Psoas muscle (tissue), 8 donors: Measurements from ENCODE around the gene FAM9A. TPM values are rescaled to one million over a fixed set of nuclear protein-coding genes. Genes with fewer than 3 reads are reported as not detected.

Source experiments
- ATAC-seq, 4 donors: fragments of 200-7000 bp; cut with Tn5 transposase; one replicate each; pipeline ENCODE4 v1.9.1; 2020; ENCODE audit warnings: moderate library complexity in 3 of 4, mild to moderate bottlenecking in 2 of 4
- DNase-seq, 2 donors: peaks; one replicate each; pipeline ENCODE4 v3.0.0-alpha.2; 2020
- H3K27ac ChIP-seq: fragments of 200-600 bp; one replicate; pipeline ENCODE4 v1.8.0; 2022
- H3K27me3 ChIP-seq, 3 donors: fragments of 200-600 bp in 1 of 3; one replicate each; pipeline versions ENCODE4 v1.6.1 to v1.8.0; 2013 to 2022; ENCODE audit warnings: low read length in 2 of 3, mild to moderate bottlenecking in 2 of 3, moderate library complexity in 1 of 3; ENCODE audit not compliant: insufficient read depth in 3 of 3
- H3K36me3 ChIP-seq, 2 donors: fragments of 200-600 bp in 1 of 2; one replicate each; pipeline versions ENCODE4 v1.6.1 to v1.8.0; 2013 to 2022; ENCODE audit warnings: low read depth in 1 of 2, mild to moderate bottlenecking in 1 of 2, moderate library complexity in 1 of 2; ENCODE audit not compliant: insufficient read depth in 1 of 2
- H3K4me1 ChIP-seq: fragments of 200-600 bp; one replicate; pipeline ENCODE4 v1.8.0; 2022
- H3K4me3 ChIP-seq: fragments of 200-600 bp; one replicate; pipeline ENCODE4 v1.8.0; 2022; ENCODE audit warnings: mild to moderate bottlenecking
- H3K9me3 ChIP-seq: fragments of 200-600 bp; one replicate; pipeline ENCODE4 v1.8.0; 2022
- CTCF ChIP-seq: fragments of 200-600 bp; IDR thresholded peaks from one replicate; pipeline ENCODE4 v1.8.0; 2022; ENCODE audit warnings: antibody characterized with exemption
- WGBS, 3 donors: extraction: QIAGEN DNeasy Blood & Tissue Kit; methylation state at CpG; one replicate each; pipeline versions ENCODE4 v1.1.6 to v1.1.7; 2013; 5-methylcytosine and 5-hydroxymethylcytosine counted together
- intact Hi-C, 2 donors: fragments of 100-400 bp; cut with DNase I; formaldehyde crosslinking; loops; one replicate each; pipeline versions ENCODE4 v1.11.0 to v1.14.2; 2022
- polyA plus RNA-seq, 3 donors: library from polyadenylated mRNA; stranded (reverse); fragments of 200-250 nt; gene quantifications; one replicate each; pipeline ENCODE4 v1.2.3, GENCODE V29; 2013
- total RNA-seq, 4 donors: library from RNA; stranded (reverse); fragmentation: NEBNext Ultra II Directional in 2 of 4; extraction: Animal tissue kit (Norgen Biotek cat#: 25700) in 2 of 4; gene quantifications; one replicate each; pipeline versions ENCODE4 v1.2.1 to v1.2.4, GENCODE V29; 2021 to 2023
- donor health status: healthy with polysubstance abuse.
- donor health status: DM: no; HTN: no; CAD: no; lungs with moderate emphysema.
- donor health status: Bipolar disorder and iron deficiency.
- donor health status: healthy.
- donor health status: DM: yes; HTN: yes; CAD: no.
- donor health status: DM: no; HTN: no; CAD: no.
- donor health status: DM: no; HTN: no; CAD: no.
- donor health status: DM: yes; HTN: yes; CAD: no.

The FAM9A gene
- total and polyA plus RNA-seq, 7 donors, result not detected

GRCh38 chrX:8832582-8833378 lies 31.6 kb upstream of the FAM9A start:
- 65 to 88% (median 70%) methylated on average over 4 of the region's 4 CpGs for WGBS, 3 donors
- no peak for TF ChIP-seq CTCF
- H3K4me1 ChIP-seq, result no peaks in the 10 kb centered on the region
- DNase-seq (no peak), ATAC-seq (no peak)
- H3K9me3 ChIP-seq, result no peaks in the 10 kb centered on the region
- intact Hi-C loops, result no loop called here
- peaks cover 0 to 8% (median 0%) of the 10 kb centered on the region in 3 donors for H3K27me3 ChIP-seq
- no peak overlapping the region for H3K4me3 ChIP-seq
- H3K36me3 ChIP-seq, result no peaks in the 10 kb centered on the region
- H3K27ac ChIP-seq, result no peak overlapping the region

GRCh38 chrX:8823698-8824097 lies 22.5 kb upstream of the FAM9A start:
- Histone ChIP-seq H3K4me1 (no peaks in the 10 kb centered on the region), H3K9me3 (no peaks in the 10 kb centered on the region), H3K36me3 (no peaks in the 10 kb centered on the region), H3K4me3 (no peak overlapping the region), H3K27ac (no peak overlapping the region), H3K27me3 (peaks cover 0 to 11% (median 0%) of the 10 kb centered on the region in 3 donors)
- WGBS, 3 donors, result 92 to 100% (median 100%) methylated on average over 1 of the region's 1 CpG
- ATAC-seq (no peak), DNase-seq (no peak)
- intact Hi-C loops, result loop anchor here in 1 of 2 donors (10.0 kb wide), 1 partner anchor 881 kb away; no protein-coding TSS in a partner anchor
- TF ChIP-seq CTCF, result no peak

- Histone ChIP-seq H3K36me3 (no peaks in the 10 kb centered on the region), H3K27ac (no peak overlapping the region), H3K9me3 (no peaks in the 10 kb centered on the region), H3K27me3 (peaks cover 0 to 11% (median 0%) of the 10 kb centered on the region in 3 donors), H3K4me1 (no peaks in the 10 kb centered on the region), H3K4me3 (no peak overlapping the region)
- ATAC-seq (no peak), DNase-seq (no peak)
- intact Hi-C loops, result loop anchor here in 1 of 2 donors (10.0 kb wide), 1 partner anchor 883 kb away; no protein-coding TSS in a partner anchor
- WGBS, 3 donors, result 85 to 94% (median 93%) methylated on average over 6 of the region's 6 CpGs
- no peak for TF ChIP-seq CTCF
These were observed 20.8 kb upstream of the FAM9A start for GRCh38 chrX:8822002-8822401.

GRCh38 chrX:8820910-8821527 lies 19.8 kb upstream of the FAM9A start:
- WGBS, 3 donors, result 39 to 48% (median 45%) methylated on average over 5 of the region's 5 CpGs
- peaks cover 0 to 8% (median 0%) of the 10 kb centered on the region in 3 donors for H3K27me3 ChIP-seq
- no peaks in the 10 kb centered on the region for H3K9me3 ChIP-seq
- no peaks in the 10 kb centered on the region for H3K36me3 ChIP-seq
- H3K4me1 ChIP-seq, result no peaks in the 10 kb centered on the region
- intact Hi-C loops, result loop anchor here in 1 of 2 donors (10.0 kb wide), 1 partner anchor 884 kb away; no protein-coding TSS in a partner anchor
- ATAC-seq (no peak), DNase-seq (no peak)
- TF ChIP-seq CTCF, result no peak
- H3K4me3 ChIP-seq, result no peak overlapping the region
- no peak overlapping the region for H3K27ac ChIP-seq
